OCI-LY1 (cell line): ENCODE data around the gene TRIM43.
"Not testable (repeated sequence)": the region's sequence is repeated elsewhere in the genome, so short reads cannot be mapped to it uniquely, and the experiment has no call there.

Experiments
- EZH2 ChIP-seq: fragments of 200-600 bp; sonication (generic), shearing (Covaris generic); IDR thresholded peaks from 2 replicates; pipeline ENCODE4 v1.8.0; 2017; ENCODE audit warnings: borderline replicate concordance, mixed run types, mild to moderate bottlenecking, antibody characterized with exemption, low read length, moderate library complexity, mixed read lengths
- TF ChIP-seq, protein P1 (sequence below): fragments of 200-600 bp; sonication (generic), shearing (Covaris generic); IDR thresholded peaks from 2 replicates; pipeline ENCODE4 v1.5.1; 2017; ENCODE audit warnings: mild to moderate bottlenecking, antibody characterized with exemption, low read length, moderate library complexity, mixed read lengths

GRCh38 chr2:95589777-95590536 lies 1.8 kb upstream of the TRIM43 start:
- TF ChIP-seq, protein P1, sequence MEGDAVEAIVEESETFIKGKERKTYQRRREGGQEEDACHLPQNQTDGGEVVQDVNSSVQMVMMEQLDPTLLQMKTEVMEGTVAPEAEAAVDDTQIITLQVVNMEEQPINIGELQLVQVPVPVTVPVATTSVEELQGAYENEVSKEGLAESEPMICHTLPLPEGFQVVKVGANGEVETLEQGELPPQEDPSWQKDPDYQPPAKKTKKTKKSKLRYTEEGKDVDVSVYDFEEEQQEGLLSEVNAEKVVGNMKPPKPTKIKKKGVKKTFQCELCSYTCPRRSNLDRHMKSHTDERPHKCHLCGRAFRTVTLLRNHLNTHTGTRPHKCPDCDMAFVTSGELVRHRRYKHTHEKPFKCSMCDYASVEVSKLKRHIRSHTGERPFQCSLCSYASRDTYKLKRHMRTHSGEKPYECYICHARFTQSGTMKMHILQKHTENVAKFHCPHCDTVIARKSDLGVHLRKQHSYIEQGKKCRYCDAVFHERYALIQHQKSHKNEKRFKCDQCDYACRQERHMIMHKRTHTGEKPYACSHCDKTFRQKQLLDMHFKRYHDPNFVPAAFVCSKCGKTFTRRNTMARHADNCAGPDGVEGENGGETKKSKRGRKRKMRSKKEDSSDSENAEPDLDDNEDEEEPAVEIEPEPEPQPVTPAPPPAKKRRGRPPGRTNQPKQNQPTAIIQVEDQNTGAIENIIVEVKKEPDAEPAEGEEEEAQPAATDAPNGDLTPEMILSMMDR, result not testable (repeated sequence)
- not testable (repeated sequence) for TF ChIP-seq EZH2
